GM12891 (cell line): ENCODE measurements around the gene EWSR1.

Source experiments
- DNase-seq: peaks from one replicate; pipeline ENCODE4 v3.0.0; 2011; ENCODE audit warnings: low spot score; ENCODE audit not compliant: insufficient read length
- FAIRE-seq: peaks from 2 replicates; lab custom pipeline; 2011; peaks lifted over from hg19 to GRCh38; lab: Jason Lieb, UNC
- PAX5 ChIP-seq: IDR thresholded peaks from 2 replicates; pipeline ENCODE4 v1.6.1; 2011; ENCODE audit warnings: low read length, moderate library complexity, mild to moderate bottlenecking; ENCODE audit not compliant: insufficient read depth, severe bottlenecking
- POLR2A ChIP-seq: IDR thresholded peaks from 2 replicates; pipeline ENCODE4 v1.6.1; 2011; ENCODE audit warnings: low read depth, low read length, control low read depth
- POLR2AphosphoS5 ChIP-seq: IDR thresholded peaks from 2 replicates; pipeline ENCODE4 v1.6.1; 2011; ENCODE audit warnings: low read depth, low read length, control low read depth
- POU2F2 ChIP-seq: IDR thresholded peaks from 2 replicates; pipeline ENCODE4 v1.6.1; 2011; ENCODE audit warnings: low read depth, mild to moderate bottlenecking, control low read depth, low read length, moderate library complexity
- SPI1 ChIP-seq: IDR thresholded peaks from 2 replicates; pipeline ENCODE4 v1.6.1; 2011; ENCODE audit warnings: low read depth, low read length, control low read depth
- TAF1 ChIP-seq: IDR thresholded peaks from 2 replicates; pipeline ENCODE4 v1.6.1; 2011; ENCODE audit warnings: low read depth, low read length, control low read depth

The EWSR1 gene

GRCh38 chr22:29251981-29252911, 15.8 kb upstream of the EWSR1 start:
- DNase-seq: no peak
- no peak for FAIRE-seq

GRCh38 chr22:29253561-29254285, 14.3 kb upstream of the EWSR1 start:
- no peak for DNase-seq
- FAIRE-seq: no peak
- TF ChIP-seq POLR2AphosphoS5: no peak
- no peak for TF ChIP-seq POU2F2
- TF ChIP-seq TAF1: no peak
- no peak for TF ChIP-seq SPI1
- no peak for TF ChIP-seq POLR2A
- no peak for TF ChIP-seq PAX5

More at GRCh38 chr22:29251981-29252911, 15.8 kb upstream of the EWSR1 start:
- no peak for TF ChIP-seq POLR2A
- TF ChIP-seq POU2F2: no peak
- TF ChIP-seq POLR2AphosphoS5: no peak
- TF ChIP-seq TAF1: no peak
- no peak for TF ChIP-seq SPI1
- no peak for TF ChIP-seq PAX5

DNA sequence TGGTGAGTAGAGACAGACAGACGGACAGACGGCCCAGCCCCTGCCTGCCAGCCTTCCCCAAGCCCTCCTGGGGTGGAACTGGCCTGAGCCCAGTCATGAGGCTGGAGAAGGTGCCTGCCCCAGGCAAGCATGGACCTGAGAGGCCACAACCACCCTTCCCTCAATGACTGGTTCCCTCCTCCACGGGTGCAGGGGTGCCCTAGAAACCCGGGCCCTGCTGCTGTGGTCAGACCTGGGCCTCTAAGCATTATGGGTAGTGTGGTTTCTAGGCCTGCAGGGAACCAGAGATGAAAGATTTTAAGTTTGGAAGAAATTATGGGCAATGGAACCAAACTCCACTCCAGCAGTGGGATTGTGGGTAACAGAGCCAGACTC, 13.8 kb upstream of the EWSR1 start:
- no peak for TF ChIP-seq POLR2A
- TF ChIP-seq POU2F2: no peak
- TF ChIP-seq PAX5: no peak
- TF ChIP-seq POLR2AphosphoS5: no peak
- no peak for TF ChIP-seq SPI1
- no peak for TF ChIP-seq TAF1
- no peak for FAIRE-seq
- DNase-seq: no peak

DNA sequence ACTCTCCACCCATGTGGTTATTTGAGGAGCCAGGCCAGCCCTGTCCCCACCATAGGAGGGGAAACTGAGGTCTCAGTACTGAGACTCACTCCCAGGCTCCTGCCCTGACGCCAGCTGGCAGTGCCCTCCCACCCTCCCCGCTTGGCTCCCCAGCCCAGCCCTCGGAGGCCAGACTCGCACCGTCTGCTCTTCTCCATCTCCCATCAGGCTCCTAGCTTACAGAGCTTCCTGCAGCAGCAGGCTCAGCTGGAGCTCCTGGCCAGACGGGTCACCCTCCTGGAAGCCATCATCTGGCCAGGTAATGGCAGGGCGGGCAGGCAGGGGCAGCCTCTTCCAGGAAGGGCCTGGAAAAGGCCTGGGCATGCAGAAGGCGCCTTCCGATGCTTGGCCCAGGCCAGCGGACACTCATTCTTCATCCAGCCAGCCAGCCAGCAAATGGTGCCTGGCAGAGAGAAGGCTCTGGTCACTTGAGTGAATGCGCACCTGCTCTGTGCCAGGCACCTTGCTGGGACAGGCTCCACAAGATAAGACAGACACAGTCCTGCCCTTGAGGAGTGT, 12.9 kb upstream of the EWSR1 start:
- no peak for FAIRE-seq
- no peak for TF ChIP-seq PAX5
- no peak for TF ChIP-seq POU2F2
- no peak for TF ChIP-seq POLR2A
- no peak for TF ChIP-seq SPI1
- no peak for TF ChIP-seq TAF1
- TF ChIP-seq POLR2AphosphoS5: no peak

GRCh38 chr22:29256606-29257325, 11.3 kb upstream of the EWSR1 start:
- TF ChIP-seq SPI1 (no peak), PAX5 (no peak), TAF1 (no peak), POU2F2 (no peak), POLR2AphosphoS5 (no peak), POLR2A (no peak)
- DNase-seq (no peak), FAIRE-seq (no peak)

More for the DNA sequence above, 12.9 kb upstream of the EWSR1 start:
- DNase-seq: no peak

DNA sequence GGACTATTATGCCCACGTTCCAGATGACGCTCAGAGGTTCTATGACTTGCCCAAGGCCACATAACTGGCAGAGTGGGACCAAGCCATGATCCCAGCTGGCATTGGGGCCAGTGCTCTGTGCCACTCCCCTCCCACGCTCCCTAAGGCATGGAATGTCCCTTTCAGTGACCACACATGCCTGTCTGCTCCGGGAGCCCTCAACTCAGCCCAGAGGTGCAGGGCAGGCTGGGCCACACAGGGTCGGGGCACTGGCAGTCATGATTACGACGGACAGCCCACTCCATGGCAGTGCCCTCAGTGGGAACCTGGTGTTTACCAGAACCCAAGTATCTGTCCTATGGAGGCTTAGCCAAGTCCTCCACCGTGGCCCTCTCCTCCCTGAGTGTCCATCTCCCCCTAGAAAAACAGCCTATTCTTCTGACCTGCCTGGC, 10.3 kb upstream of the EWSR1 start:
- FAIRE-seq (no peak), DNase-seq (no peak)
- TF ChIP-seq POLR2A (0 out of 2 replicates have a peak, but pooled peaks have one; percentile 10), POLR2AphosphoS5 (no peak; the same call in 1 of the 2 replicates)

DNA sequence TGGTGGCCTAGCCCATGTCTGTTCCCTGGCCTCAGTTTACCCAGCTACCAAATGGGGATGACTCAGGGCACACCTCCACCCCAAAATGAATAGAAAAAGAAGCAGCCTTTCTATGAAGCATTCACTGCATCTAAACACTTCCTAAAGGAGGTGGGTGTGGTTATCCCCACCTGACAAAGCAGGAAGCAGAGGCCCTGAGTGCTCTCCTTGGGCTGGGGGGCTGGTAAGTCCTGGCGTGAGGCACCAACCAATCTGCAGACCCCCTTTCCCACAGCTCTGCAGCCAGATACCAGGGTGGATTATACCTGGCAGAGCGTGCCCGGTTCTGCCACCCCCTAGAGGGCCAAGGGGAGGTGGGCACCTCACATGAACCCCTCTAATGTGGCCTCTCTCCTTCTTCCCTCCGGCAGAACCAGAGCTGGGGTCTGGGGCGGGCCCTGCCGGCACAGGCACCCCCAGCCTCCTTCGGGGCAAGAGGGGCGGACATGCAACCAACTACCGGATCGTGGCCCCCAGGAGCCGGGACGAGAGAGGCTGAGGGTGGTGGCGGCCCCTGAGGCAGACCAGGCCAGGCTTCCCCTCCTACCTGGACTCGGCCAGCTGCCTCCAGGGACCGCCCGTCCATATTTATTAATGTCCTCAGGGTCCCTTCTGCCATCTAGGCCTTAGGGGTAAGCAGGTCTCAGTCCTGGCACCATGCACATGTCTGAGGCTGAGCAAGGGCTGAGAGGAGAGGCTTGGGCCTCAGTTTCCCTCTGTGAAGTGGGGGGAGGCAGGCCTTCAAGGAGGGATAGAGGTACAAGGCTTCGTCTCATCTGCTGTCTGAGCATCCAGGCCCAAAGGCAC, 9.4 kb upstream of the EWSR1 start:
- DNase-seq (no peak), FAIRE-seq (no peak)
- no peak for TF ChIP-seq TAF1
- TF ChIP-seq POLR2A: no peak; the same call in 1 of the 2 replicates
- no peak for TF ChIP-seq POU2F2
- TF ChIP-seq PAX5: no peak
- no peak for TF ChIP-seq POLR2AphosphoS5
- no peak for TF ChIP-seq SPI1

DNA sequence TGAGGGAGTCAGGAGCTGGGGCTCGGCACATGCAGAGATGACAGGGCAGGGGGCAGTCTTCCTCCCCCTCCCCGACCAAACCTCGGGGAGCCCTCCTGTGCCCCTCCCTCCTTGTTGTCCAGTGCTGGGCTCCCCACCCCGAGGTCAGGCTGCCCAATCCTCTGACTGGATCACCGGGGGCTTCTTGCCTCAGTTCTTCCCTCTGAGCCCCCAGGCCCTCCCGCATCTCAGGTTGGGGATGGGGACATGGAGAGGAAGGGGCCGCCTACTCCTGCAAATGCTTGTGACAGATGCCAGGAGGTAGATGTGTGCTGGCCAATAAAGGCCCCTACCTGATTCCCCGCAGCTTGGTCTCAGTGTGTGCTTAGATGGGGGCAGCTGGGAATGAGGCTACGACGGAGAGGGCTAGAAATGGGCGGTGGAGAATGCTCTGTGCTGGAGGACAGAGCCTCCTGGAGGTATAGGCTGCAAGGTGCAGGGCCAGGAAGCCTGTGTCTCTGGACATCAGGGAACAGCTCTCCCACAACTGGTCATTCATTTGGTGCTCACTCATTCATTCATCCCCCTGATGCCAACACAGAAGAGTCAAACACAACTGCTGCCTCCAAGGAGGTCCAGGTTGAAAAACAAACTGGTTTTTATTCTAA, 8.7 kb upstream of the EWSR1 start:
- TF ChIP-seq POU2F2 (no peak), POLR2A (no peak), POLR2AphosphoS5 (no peak), TAF1 (no peak), PAX5 (no peak), SPI1 (no peak)
- no peak for DNase-seq
- no peak for FAIRE-seq
